GM18499 (cell line): Measurements from ENCODE around the gene JMJD1C.
"Not testable (repeated sequence)": the region's sequence is repeated elsewhere in the genome, so short reads cannot be mapped to it uniquely, and the experiment has no call there.

Source experiments
- ATAC-seq: cut with Tn5 transposase; IDR thresholded peaks from one replicate; pipeline ENCODE4 v1.9.1; 2021; ENCODE audit warnings: moderate number of reproducible peaks; ENCODE audit not compliant: insufficient read depth, unreplicated experiment

JMJD1C gene

GRCh38 chr10:63237396-63237795 is 228.4 kb downstream of the JMJD1C start:
- ATAC-seq: no peak

DNA sequence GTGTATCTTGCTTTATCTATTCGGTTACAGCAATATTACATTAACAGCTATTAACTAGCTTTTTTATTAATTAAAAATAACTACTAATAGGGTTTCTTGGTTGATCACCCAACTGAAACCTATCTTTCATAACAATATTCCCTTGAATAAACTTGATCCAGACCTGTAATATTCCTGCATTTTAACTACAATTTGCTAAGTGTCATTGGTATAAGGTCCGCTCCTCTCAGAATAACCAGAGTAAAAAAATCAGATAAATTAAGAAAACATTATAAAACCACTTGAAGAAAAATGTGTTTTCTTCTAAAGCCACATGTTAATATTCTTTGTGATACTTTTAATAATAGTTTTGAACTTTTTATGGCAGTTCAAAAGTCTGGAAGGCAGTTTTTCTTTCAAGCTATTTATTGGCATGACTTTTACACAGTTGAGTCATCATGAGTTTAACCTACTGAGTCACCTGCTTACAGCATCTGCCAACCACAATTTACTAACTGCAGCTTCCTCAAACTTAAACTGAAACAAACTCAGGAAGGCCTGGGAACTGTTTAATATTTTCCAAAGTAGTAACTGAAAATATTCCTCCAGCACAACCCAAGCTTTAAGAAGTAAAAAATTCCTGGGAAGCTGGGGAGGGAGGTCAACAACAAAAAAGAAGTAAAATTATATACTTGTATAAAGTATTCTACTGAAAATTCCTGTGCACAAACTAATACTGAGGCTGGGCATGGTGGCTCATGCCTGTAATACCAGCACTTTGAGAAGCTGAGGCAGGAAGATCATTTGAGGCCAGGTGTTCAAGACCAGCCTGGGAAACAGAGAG is 229.5 kb downstream of the JMJD1C start:
- peak; percentile 88 for ATAC-seq

DNA sequence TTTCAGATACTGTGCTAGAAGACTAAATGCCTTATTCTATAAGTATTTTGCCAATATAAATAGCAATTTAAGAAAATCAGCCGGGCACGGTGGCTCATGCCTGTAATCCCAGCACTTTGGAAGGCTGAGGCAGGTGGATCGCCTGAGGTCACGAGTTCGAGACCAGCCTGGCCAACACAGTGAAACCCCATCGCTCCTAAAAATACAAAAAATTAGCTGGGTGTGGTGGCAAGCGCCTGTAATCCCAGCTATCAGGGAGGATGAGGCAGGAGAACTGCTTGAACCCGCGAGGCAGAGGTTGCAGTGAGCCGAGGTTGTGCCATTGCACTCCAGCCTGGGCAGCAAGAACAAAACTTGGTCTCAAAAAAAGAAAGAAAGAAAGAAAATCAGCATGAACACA is 230.6 kb downstream of the JMJD1C start:
- ATAC-seq: not testable (repeated sequence)

DNA sequence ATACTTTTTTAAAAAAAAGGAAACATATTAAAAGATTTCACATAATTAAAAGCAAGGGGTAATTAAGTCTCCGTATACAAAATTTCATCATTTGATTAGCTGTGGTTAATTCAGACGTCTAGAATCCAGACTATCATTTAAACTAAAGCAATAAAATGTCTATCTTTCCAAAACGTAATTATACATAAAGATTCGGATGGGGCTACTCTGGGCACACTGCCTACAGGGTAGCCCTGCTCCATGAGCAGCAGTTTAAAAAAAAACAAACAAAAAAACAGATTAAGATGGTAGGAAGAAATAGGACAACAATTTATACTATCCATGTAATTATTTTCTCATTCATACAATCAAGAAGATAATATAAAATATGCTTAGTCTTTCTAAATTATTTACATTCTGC is 236.6 kb downstream of the JMJD1C start:
- no peak for ATAC-seq

- no peak for ATAC-seq
Observed at GRCh38 chr10:63228237-63228636, 237.5 kb downstream of the JMJD1C start.

DNA sequence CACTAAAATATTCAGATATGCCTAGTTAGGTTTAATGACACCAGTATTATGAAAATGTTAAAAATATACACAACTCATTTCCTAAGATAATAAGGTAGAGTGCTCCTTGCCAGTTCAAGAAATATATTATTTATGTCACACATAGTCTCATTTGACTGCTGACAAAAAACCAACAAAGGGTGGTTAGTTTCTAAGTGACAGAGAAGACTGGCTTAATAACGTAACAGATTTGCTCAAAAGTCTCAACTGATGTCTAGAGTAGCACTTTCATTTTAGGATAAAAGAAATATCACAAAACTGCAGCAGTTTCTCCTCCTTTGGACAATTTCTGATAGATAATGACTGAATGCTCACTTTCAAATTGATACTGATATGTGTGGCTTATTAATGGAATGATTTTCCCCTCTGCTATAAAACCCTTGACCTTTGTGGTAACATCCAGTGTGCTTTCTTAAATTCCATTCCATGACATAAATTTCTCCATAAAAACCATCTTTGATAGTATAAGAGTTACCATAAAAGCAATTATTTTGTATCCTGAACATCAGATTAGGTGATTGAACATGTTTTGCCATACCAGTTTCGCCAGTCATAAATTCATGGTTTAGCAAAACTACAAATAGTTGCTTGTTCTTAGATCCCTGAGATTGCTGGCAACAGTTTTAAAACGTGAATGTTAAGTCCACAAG is 238.4 kb downstream of the JMJD1C start:
- ATAC-seq: no peak

GRCh38 chr10:63224241-63224640 is 241.5 kb downstream of the JMJD1C start:
- no peak for ATAC-seq

- no peak for ATAC-seq
Observed at GRCh38 chr10:63221950-63222349, 243.8 kb downstream of the JMJD1C start.

GRCh38 chr10:63219749-63220148 is 246.0 kb downstream of the JMJD1C start:
- no peak for ATAC-seq

GRCh38 chr10:63217120-63217605 is 248.6 kb downstream of the JMJD1C start:
- peak; percentile 50 for ATAC-seq

DNA sequence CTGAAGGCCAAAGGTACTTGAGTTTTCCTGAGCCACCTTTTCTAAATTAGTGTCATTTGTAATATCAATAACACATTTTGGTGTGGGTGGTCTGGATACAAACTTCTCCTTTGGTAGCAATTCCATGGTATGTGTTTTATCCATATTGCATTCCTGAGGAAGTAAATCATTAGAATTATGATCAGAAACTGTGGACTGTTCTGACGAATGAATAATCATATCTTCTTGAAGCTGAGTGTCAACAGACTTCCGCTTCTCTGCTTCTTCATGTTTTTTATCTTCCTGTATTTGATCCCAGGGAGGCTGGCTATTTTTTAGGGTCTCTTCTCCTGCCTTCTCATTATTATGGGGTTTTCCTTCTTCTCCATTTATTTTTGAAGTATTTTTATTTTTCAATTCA is 251.2 kb downstream of the JMJD1C start:
- ATAC-seq: no peak

GRCh38 chr10:63213489-63213888 is 252.3 kb downstream of the JMJD1C start:
- no peak for ATAC-seq

- no peak for ATAC-seq
Observed at GRCh38 chr10:63210611-63211196, 255.1 kb downstream of the JMJD1C start.

- ATAC-seq: no peak
Observed at GRCh38 chr10:63209705-63210104, 256.1 kb downstream of the JMJD1C start.

DNA sequence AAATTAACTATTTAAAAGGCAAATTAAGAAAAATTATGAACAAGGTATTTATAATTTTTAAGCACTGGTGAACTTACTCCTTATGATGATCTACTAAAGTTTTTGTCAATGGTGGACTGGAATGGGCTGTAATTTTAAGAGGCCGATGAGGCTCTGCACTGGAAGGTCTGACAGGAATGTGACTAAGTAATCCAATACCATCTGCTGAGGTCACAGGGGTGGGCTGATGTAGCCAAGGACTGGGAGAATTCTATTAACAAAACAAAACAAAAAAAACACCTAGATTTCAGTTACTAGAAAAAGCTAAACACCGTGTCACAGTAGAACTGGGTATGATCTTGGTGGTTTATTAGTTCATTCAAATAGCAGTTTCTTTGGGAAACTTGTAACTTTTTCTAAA is 256.8 kb downstream of the JMJD1C start:
- no peak for ATAC-seq

- ATAC-seq: no peak
Observed at GRCh38 chr10:63206997-63207811, 258.6 kb downstream of the JMJD1C start.

DNA sequence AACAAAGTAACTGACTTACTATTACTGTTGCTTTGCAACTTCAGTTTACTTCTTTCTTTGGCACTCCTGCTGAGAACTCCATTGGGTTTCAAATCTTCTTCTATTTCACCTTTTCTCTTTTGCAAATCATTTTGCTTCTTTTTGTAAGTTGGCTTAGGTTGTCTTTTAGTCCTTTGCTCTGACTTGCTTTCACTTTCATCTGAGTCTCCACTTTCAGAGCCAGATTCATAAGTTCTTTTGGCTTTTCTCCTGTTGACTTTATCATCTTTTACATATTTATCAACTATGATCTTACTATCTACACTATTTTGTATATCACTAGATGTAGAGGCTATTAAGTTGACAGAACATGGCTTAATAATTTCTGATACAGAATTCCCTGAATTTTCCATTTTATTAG is 259.2 kb downstream of the JMJD1C start:
- no peak for ATAC-seq

GRCh38 chr10:63205421-63205820 is 260.4 kb downstream of the JMJD1C start:
- no peak for ATAC-seq

DNA sequence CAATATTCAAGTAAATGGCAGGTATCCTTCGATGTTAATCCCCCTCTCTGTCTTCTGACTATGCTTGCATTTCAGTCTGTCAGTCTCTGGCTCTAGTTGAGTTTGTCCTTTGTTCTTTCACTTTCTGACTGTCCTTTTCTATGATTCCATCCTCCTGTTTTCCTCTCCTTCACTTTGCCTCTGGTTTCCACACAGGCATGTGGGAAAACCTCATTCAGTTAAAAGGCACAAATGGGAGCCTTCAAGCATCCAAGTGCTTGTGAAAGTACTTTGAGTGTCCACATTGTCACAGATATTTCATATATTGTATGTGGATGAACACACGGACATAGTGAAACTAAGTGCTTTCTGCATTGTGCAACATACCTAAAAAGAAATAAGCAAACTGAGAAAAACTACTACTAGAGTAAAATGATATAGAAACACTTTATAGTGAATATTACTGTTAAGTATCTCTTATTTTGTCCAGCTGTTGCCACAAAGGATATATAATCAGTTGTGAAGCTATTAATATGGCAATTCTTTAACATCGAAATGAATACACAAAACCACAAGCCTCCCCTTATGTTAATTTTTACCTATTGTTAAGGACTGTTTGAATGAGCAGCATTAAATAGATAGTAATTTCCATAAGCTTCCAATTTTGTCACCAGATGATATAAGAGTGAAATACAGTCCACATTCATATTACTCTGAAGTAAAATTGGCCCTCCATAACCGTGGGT is 260.9 kb downstream of the JMJD1C start:
- peak; percentile 32 for ATAC-seq

GRCh38 chr10:63201118-63201517 is 264.7 kb downstream of the JMJD1C start:
- ATAC-seq: no peak
